ENCODE results near the gene SPACA6.
"Not testable (repeated sequence)": the region's sequence is repeated elsewhere in the genome, so short reads cannot be mapped to it uniquely, and the experiment has no call there.

The SPACA6 gene

GRCh38 chr19:51724543-51724942, 31.4 kb downstream of the SPACA6 start:
- no peak for TF ChIP-seq ZNF274 (IDR thresholded peaks at IDR 0.05; ENCODE audit: low read depth, low read length)
- H3K4me3 ChIP-seq (ENCODE audit: low read length), result no peak overlapping the region

GRCh38 chr19:51726049-51726448, 32.9 kb downstream of the SPACA6 start:
- no peak for TF ChIP-seq ZNF274 (IDR thresholded peaks at IDR 0.05; ENCODE audit: low read depth, low read length)
- no peak overlapping the region for H3K4me3 ChIP-seq (ENCODE audit: low read length)

- no peak overlapping the region for H3K4me3 ChIP-seq (ENCODE audit: low read length)
- no peak for TF ChIP-seq ZNF274 (IDR thresholded peaks at IDR 0.05; ENCODE audit: low read depth, low read length)
These were observed 34.3 kb downstream of the SPACA6 start for GRCh38 chr19:51727349-51727880.

- H3K4me3 ChIP-seq (ENCODE audit: low read length), result no peak overlapping the region
- TF ChIP-seq ZNF274 (IDR thresholded peaks at IDR 0.05; ENCODE audit: low read depth, low read length), result no peak
These were observed 36.7 kb downstream of the SPACA6 start for GRCh38 chr19:51729781-51730180.

GRCh38 chr19:51733742-51734522, 40.8 kb downstream of the SPACA6 start:
- TF ChIP-seq ZNF274 (IDR thresholded peaks at IDR 0.05; ENCODE audit: low read depth, low read length), result no peak
- no peak overlapping the region for H3K4me3 ChIP-seq (ENCODE audit: low read length)

GRCh38 chr19:51735759-51736449, 42.8 kb downstream of the SPACA6 start:
- no peak overlapping the region for H3K4me3 ChIP-seq (ENCODE audit: low read length)
- no peak for TF ChIP-seq ZNF274 (IDR thresholded peaks at IDR 0.05; ENCODE audit: low read depth, low read length)

GRCh38 chr19:51737389-51737788, 44.3 kb downstream of the SPACA6 start:
- no peak for TF ChIP-seq ZNF274 (IDR thresholded peaks at IDR 0.05; ENCODE audit: low read depth, low read length)
- H3K4me3 ChIP-seq (ENCODE audit: low read length), result no peak overlapping the region

- no peak overlapping the region for H3K4me3 ChIP-seq (ENCODE audit: low read length)
- no peak for TF ChIP-seq ZNF274 (IDR thresholded peaks at IDR 0.05; ENCODE audit: low read depth, low read length)
These were observed 44.8 kb downstream of the SPACA6 start for GRCh38 chr19:51737924-51738323.

GRCh38 chr19:51738523-51738922, 45.4 kb downstream of the SPACA6 start:
- H3K4me3 ChIP-seq (ENCODE audit: low read length), result not testable (repeated sequence)

- no peak overlapping the region for H3K4me3 ChIP-seq (ENCODE audit: low read length)
- TF ChIP-seq ZNF274 (IDR thresholded peaks at IDR 0.05; ENCODE audit: low read depth, low read length), result no peak
These were observed 46.5 kb downstream of the SPACA6 start for GRCh38 chr19:51739466-51740213.

GRCh38 chr19:51740356-51740755, 47.2 kb downstream of the SPACA6 start:
- TF ChIP-seq ZNF274 (IDR thresholded peaks at IDR 0.05; ENCODE audit: low read depth, low read length), result no peak

GRCh38 chr19:51742789-51743188, 49.7 kb downstream of the SPACA6 start:
- no peak overlapping the region for H3K4me3 ChIP-seq (ENCODE audit: low read length)

More at GRCh38 chr19:51740356-51740755, 47.2 kb downstream of the SPACA6 start:
- no peak overlapping the region for H3K4me3 ChIP-seq (ENCODE audit: low read length)

GRCh38 chr19:51743405-51743804, 50.3 kb downstream of the SPACA6 start:
- no peak overlapping the region for H3K4me3 ChIP-seq (ENCODE audit: low read length)
- no peak for TF ChIP-seq ZNF274 (IDR thresholded peaks at IDR 0.05; ENCODE audit: low read depth, low read length)

More at GRCh38 chr19:51742789-51743188, 49.7 kb downstream of the SPACA6 start:
- TF ChIP-seq ZNF274 (IDR thresholded peaks at IDR 0.05; ENCODE audit: low read depth, low read length), result no peak

- no peak for TF ChIP-seq ZNF274 (IDR thresholded peaks at IDR 0.05; ENCODE audit: low read depth, low read length)
- no peak overlapping the region for H3K4me3 ChIP-seq (ENCODE audit: low read length)
These were observed 53.6 kb downstream of the SPACA6 start for GRCh38 chr19:51746731-51747130.

All from GM08714 (cell line).